ENCODE data around the gene TBC1D8.
A peak's percentile ranks its signal among the peaks of the same experiment; 100 is the strongest.

Gene TBC1D8

DNA sequence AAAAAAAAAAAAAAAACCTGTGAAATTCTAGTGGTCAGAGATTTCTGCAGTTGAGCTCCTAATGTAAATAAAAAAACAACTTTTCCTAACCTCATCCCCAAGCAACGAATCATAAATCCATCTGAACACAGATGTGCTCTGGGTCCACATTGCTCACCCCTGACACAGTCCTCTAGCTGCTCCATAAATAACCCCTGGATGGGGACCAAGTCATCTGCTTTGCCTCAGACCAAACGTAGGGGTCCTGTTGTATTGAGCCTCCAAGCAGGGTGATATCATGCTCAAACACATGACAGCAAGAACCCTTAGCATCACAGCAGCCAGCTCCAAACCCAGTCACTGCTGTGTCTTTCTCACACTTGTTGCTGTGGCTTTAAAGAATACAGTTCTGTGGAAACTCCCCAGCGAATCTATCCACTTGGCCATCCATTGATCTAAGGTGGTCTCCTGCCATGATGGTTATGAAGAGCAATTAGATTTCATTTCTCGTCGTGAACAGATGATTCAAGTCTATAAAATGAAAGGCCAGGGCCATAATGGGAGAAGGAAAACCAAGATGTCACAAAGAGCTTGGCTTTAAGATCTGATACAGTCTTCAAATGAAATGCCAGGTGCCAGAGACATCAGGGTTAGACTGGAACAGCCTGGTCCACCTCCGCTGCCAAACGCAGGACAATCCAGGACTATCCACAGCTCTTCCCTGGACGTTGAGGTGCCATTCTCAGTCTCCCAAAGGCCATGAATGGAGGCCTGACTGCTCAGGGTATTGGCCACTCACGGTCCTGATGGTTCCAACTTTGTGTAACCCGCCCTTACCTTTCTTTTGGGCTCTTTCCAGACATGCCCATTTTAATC lies 39.0 kb downstream of the TBC1D8 start:
- DNase-seq (ENCODE audit: low spot score): peak; percentile 71

DNA sequence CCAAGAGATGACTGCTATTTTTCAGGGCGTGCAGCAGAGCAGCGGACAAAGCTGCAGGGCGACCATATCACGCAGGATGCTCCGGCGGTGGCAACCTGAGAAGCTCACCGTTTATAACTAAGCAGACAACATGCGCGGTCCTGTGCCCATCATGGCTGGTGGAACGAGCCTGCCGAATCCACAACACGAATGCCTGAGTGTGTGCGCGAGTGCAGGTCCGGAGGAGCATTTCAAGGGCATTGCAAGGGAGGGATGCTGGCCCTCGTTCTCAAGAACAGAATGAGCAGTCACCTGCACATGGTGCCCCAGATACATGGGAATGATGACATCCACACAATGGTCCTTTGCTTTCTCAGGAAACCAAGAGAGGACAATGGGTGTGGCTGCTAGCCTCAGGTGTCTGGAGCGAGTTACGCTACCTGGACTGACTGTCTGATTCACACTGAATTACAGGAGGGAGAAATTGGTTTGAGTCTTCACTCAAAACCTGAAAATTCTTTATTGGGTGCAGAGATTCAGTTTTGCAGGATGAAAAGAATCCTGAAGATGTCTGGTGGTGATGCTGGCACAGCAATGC lies 39.8 kb downstream of the TBC1D8 start:
- DNase-seq (ENCODE audit: low spot score): no peak

GRCh38 chr2:101109451-101110118 lies 41.6 kb downstream of the TBC1D8 start:
- no peak for DNase-seq (ENCODE audit: low spot score)

- DNase-seq (ENCODE audit: low spot score): no peak
Measured at GRCh38 chr2:101108357-101108756, 42.8 kb downstream of the TBC1D8 start.

GRCh38 chr2:101107241-101107640 lies 43.9 kb downstream of the TBC1D8 start:
- DNase-seq (ENCODE audit: low spot score): no peak

- DNase-seq (ENCODE audit: low spot score): no peak
Measured at GRCh38 chr2:101106453-101107181, 44.6 kb downstream of the TBC1D8 start.

DNA sequence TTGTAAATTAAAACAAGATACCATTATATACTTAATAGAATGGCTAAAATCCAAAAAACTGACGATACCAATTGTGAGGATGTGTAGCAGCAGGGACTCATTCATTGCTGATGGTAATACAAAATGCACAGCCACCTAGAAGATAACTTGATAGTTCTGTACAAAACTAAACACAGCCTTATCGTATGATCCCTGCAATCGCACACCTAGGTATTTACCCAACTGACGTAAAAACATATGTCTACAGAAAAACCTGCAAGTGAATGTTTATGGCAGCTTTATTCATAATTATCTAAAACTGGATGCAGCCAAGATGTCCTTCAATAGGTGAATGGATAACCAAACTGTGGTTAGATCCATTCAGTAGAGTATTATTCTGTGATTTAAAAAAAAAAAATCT lies 45.5 kb downstream of the TBC1D8 start:
- no peak for DNase-seq (ENCODE audit: low spot score)

DNA sequence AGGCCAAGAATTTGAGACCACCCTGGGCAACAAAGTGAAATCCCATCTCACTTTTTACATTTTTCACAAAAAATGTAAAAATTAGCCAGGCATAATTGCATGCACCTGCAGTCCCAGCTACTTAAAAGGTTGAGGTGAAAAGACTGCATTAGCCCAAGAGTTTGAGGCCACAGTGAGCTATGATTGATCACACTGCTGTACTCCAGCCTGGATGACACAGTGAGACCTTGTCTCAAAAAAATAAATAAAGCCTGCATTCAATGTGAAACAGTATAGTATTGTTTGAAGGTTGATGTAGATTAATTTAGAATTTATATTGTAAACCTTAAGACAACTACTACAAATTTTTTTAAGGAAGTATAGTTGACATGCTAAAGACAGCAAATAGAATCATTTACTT lies 53.5 kb downstream of the TBC1D8 start:
- DNase-seq (ENCODE audit: low spot score): no peak

DNA sequence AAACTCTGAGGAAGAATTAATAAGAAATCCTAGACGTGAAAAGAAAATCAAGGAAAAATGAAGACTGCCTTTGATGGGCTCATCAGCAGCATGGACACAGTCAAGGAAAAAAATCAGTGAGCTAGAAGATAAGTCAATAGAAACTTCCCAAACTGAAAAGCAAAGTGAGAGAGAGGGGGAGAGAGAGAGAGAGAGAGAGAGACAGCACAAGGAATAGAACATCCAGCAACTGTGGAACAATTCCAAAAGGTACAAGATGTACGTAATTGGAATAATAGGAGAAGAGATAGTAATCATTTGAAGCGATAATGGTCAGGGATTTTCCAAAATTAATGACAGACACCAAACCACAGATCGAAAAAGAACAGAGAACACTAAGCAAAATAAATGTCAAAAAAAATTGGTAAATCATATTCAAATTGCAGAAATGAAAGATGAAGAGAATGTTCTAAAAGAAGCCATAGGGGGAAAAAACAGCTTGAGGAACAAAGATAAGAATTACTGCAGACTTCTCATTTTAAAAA lies 54.5 kb downstream of the TBC1D8 start:
- DNase-seq (ENCODE audit: low spot score): no peak

GRCh38 chr2:101094351-101094750 lies 56.8 kb downstream of the TBC1D8 start:
- DNase-seq (ENCODE audit: low spot score): no peak

- no peak for DNase-seq (ENCODE audit: low spot score)
Measured at GRCh38 chr2:101089942-101090799, 61.0 kb downstream of the TBC1D8 start.

- DNase-seq (ENCODE audit: low spot score): no peak
Measured at GRCh38 chr2:101089419-101089818, 61.8 kb downstream of the TBC1D8 start.

GRCh38 chr2:101087638-101088037 lies 63.5 kb downstream of the TBC1D8 start:
- peak; percentile 61 for DNase-seq (ENCODE audit: low spot score)

- no peak for DNase-seq (ENCODE audit: low spot score)
Measured at GRCh38 chr2:101083613-101084012, 67.6 kb downstream of the TBC1D8 start.

GRCh38 chr2:101082998-101083397 lies 68.2 kb downstream of the TBC1D8 start:
- no peak for DNase-seq (ENCODE audit: low spot score)

DNA sequence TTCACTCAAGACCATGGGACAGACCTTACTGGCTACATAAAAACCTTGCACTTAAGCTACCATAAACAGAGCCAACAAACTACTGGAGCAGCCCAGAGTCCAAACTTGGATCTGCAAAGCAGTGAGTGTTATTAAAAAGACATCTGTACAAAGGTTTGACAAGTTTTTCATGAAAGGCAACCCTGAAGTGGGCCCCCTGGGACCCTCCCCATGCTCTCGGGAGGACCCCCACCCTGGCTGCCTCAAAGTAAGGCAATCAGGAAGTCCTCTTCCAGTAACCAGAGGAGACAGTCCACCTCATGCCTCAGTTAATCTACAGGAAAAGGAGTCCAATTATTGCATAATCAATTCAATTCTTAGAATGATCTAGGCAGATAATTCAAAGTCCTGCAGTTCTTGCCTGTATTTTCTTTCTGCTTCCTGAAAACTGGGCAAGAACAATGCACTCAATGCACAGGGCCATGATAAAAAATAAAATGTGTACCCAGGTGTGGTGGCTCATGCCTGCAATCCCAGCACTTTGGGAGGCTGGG lies 69.7 kb downstream of the TBC1D8 start:
- no peak for DNase-seq (ENCODE audit: low spot score)

DNA sequence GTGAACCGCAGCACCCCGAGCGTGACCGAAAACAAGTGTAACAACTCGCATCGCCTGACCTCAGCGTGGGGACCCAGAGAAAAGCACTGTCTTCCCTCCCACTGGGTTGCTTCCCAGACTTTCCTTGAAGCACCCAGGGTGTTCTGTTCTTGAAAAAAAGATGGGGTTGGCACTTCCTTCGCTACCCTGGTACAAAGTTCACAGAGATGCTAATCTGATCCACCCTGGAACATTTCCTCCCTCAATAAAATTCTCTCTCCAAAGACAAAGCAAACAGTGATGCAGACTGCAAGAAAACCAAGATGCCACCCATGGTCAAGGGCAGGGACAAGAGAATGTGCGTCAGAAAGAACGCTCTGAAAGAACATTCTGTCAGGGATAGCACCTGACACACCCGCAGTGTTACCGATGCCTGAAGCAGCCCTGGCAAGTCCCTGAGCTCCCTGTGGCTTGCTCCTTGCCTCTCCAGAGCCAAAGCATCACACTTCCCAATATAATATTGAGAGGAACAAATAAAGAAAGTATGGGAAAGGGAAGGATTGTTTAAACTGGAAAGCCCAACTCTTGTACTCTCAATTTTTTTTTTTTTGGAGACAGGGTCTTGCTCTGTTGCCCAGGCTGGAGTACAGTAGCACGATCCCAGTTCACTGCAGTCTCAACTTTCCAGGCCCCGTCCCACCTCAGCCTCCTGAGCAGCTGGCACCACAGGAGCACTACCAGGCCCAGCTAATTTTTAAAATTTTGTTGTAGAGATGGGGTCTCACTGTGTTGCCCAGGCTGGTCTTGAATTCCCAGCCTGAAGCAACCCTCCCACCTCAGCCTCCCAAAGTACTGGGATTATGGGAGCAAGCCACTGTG lies 70.7 kb downstream of the TBC1D8 start:
- DNase-seq (ENCODE audit: low spot score): no peak

- no peak for DNase-seq (ENCODE audit: low spot score)
Measured at GRCh38 chr2:101076581-101076980, 74.6 kb downstream of the TBC1D8 start.

GRCh38 chr2:101064868-101065549 lies 86.2 kb downstream of the TBC1D8 start:
- DNase-seq (ENCODE audit: low spot score): peak; percentile 77
